Measurements from ENCODE around the gene NACA2. TPM values are rescaled to one million over a fixed set of nuclear protein-coding genes. Genes with fewer than 3 reads are reported as not detected.

Gene NACA2
- total and polyA plus RNA-seq, 4 donors: 0.28 to 1.9 (median 1.2) TPM; not detected in 1

GRCh38 chr17:61542027-61542426 lies 49.0 kb downstream of the NACA2 start:
- no peak overlapping the region for H3K27ac ChIP-seq (ENCODE audit: low read depth, low read length)
- no peak for DNase-seq (ENCODE audit: low read depth in 4 of 6, low spot score in 6 of 6)
- no peaks in the 10 kb centered on the region for H3K36me3 ChIP-seq (ENCODE audit: control insufficient read depth, insufficient read depth, low read length)
- H3K4me1 ChIP-seq (ENCODE audit: control insufficient read depth, insufficient read depth, low read length): no peaks in the 10 kb centered on the region
- no peaks in the 10 kb centered on the region for H3K27me3 ChIP-seq (ENCODE audit: control insufficient read depth, insufficient read depth, low read length)
- H3K9me3 ChIP-seq (ENCODE audit: control insufficient read depth, insufficient read depth, low read length): peaks cover 6% of the 10 kb centered on the region
- no peak overlapping the region for H3K4me3 ChIP-seq (ENCODE audit: low read depth, low read length)
- WGBS (ENCODE audit: insufficient coverage): 100% methylated on average over 4 of the region's 8 CpGs

GRCh38 chr17:61540874-61541273 lies 50.1 kb downstream of the NACA2 start:
- WGBS (ENCODE audit: insufficient coverage): no CpG with 5 or more reads among the region's 1 CpG
- Histone ChIP-seq H3K4me1 (ENCODE audit: control insufficient read depth, insufficient read depth, low read length) (no peaks in the 10 kb centered on the region), H3K27ac (ENCODE audit: low read depth, low read length) (no peak overlapping the region), H3K9me3 (ENCODE audit: control insufficient read depth, insufficient read depth, low read length) (peaks cover 6% of the 10 kb centered on the region), H3K27me3 (ENCODE audit: control insufficient read depth, insufficient read depth, low read length) (no peaks in the 10 kb centered on the region), H3K4me3 (ENCODE audit: low read depth, low read length) (no peak overlapping the region), H3K36me3 (ENCODE audit: control insufficient read depth, insufficient read depth, low read length) (no peaks in the 10 kb centered on the region)
- DNase-seq (ENCODE audit: low read depth in 4 of 6, low spot score in 6 of 6): no peak

Other genes starting within 250 kb of the NACA2 start
- gene TBX2, start 191.4 kb downstream of the NACA2 start, total RNA-seq: 10 to 100 TPM in 1 of 2 donors, 1 to 10 TPM in 1; 4.0 to 13.1 TPM
- 10 to 100 TPM in 1 of 2 donors, 1 to 10 TPM in 1; 7.6 to 13.0 TPM for gene TBX2, start 191.4 kb downstream of the NACA2 start, polyA plus RNA-seq (ENCODE audit: insufficient read length in 2 of 2)
- gene TBX4, start 138.8 kb downstream of the NACA2 start, total RNA-seq: not detected
- gene TBX4, start 138.8 kb downstream of the NACA2 start, polyA plus RNA-seq (ENCODE audit: insufficient read length in 2 of 2): not detected